ENCODE measurements around the gene INKA2. TPM values are rescaled to one million over a fixed set of nuclear protein-coding genes. Genes with fewer than 3 reads are reported as not detected.

The INKA2 gene
- total and polyA plus RNA-seq, 4 donors, result 1.3 to 14.8 (median 11.7) TPM; not detected in 1

GRCh38 chr1:111737216-111738132 lies 1.7 kb downstream of the INKA2 start:
- WGBS, 2 donors, result 63% methylated on average over 8 of the region's 8 CpGs
- no peak for DNase-seq
- Histone ChIP-seq H3K27ac (ENCODE audit: low read depth in 1 of 2, low read length in 2 of 2) (no peak overlapping the region), H3K36me3 (ENCODE audit: control insufficient read depth in 1 of 2, insufficient read depth in 2 of 2, low read length in 1 of 2) (no peaks in the 10 kb centered on the region), H3K27me3 (ENCODE audit: control insufficient read depth in 1 of 2, insufficient read depth in 2 of 2, low read length in 1 of 2) (no peaks in the 10 kb centered on the region), H3K9me3 (ENCODE audit: control insufficient read depth, low read length) (no peaks in the 10 kb centered on the region), H3K4me1 (ENCODE audit: control insufficient read depth in 1 of 2, insufficient read depth in 2 of 2, low read length in 2 of 2) (no peaks in the 10 kb centered on the region), H3K4me3 (ENCODE audit: low read length in 2 of 2) (no peak overlapping the region)
- no peak for ATAC-seq (ENCODE audit: low FRiP score)
- intact Hi-C loops (cut with DNase I), result loop anchor here in 1 of 2 donors (1.0 kb wide), 1 partner anchor 116 kb away; no protein-coding TSS in a partner anchor

GRCh38 chr1:111736548-111737215 lies 2.5 kb downstream of the INKA2 start:
- no peaks in the 10 kb centered on the region for H3K27me3 ChIP-seq (ENCODE audit: control insufficient read depth in 1 of 2, insufficient read depth in 2 of 2, low read length in 1 of 2)
- no peak overlapping the region for H3K4me3 ChIP-seq (ENCODE audit: low read length in 2 of 2)
- no peak overlapping the region for H3K27ac ChIP-seq (ENCODE audit: low read depth in 1 of 2, low read length in 2 of 2)
- intact Hi-C loops (cut with DNase I), result no loop called here
- no peaks in the 10 kb centered on the region for H3K9me3 ChIP-seq (ENCODE audit: control insufficient read depth, low read length)
- no peak for ATAC-seq (ENCODE audit: low FRiP score)
- DNase-seq, result peak in 1 of 2 donors; percentile 60
- H3K36me3 ChIP-seq (ENCODE audit: control insufficient read depth in 1 of 2, insufficient read depth in 2 of 2, low read length in 1 of 2), result no peaks in the 10 kb centered on the region
- WGBS, 2 donors, result 57 to 71% methylated on average over 4 of the region's 4 CpGs
- no peaks in the 10 kb centered on the region for H3K4me1 ChIP-seq (ENCODE audit: control insufficient read depth in 1 of 2, insufficient read depth in 2 of 2, low read length in 2 of 2)

- Histone ChIP-seq H3K27me3 (ENCODE audit: control insufficient read depth in 1 of 2, insufficient read depth in 2 of 2, low read length in 1 of 2) (no peaks in the 10 kb centered on the region), H3K9me3 (ENCODE audit: control insufficient read depth, low read length) (no peaks in the 10 kb centered on the region), H3K36me3 (ENCODE audit: control insufficient read depth in 1 of 2, insufficient read depth in 2 of 2, low read length in 1 of 2) (no peaks in the 10 kb centered on the region), H3K4me1 (ENCODE audit: control insufficient read depth in 1 of 2, insufficient read depth in 2 of 2, low read length in 2 of 2) (no peaks in the 10 kb centered on the region), H3K4me3 (ENCODE audit: low read length in 2 of 2) (no peak overlapping the region), H3K27ac (ENCODE audit: low read depth in 1 of 2, low read length in 2 of 2) (no peak overlapping the region)
- ATAC-seq (ENCODE audit: low FRiP score) (no peak), DNase-seq (no peak)
- 95% methylated on average over 8 of the region's 8 CpGs for WGBS, 2 donors
- intact Hi-C loops (cut with DNase I), result no loop called here
Observed at GRCh38 chr1:111735858-111736544, 3.2 kb downstream of the INKA2 start.

GRCh38 chr1:111735321-111735720 lies 3.9 kb downstream of the INKA2 start:
- no peaks in the 10 kb centered on the region for H3K9me3 ChIP-seq (ENCODE audit: control insufficient read depth, low read length)
- no peaks in the 10 kb centered on the region for H3K27me3 ChIP-seq (ENCODE audit: control insufficient read depth in 1 of 2, insufficient read depth in 2 of 2, low read length in 1 of 2)
- H3K36me3 ChIP-seq (ENCODE audit: control insufficient read depth in 1 of 2, insufficient read depth in 2 of 2, low read length in 1 of 2), result no peaks in the 10 kb centered on the region
- no peak for ATAC-seq (ENCODE audit: low FRiP score)
- intact Hi-C loops (cut with DNase I), result no loop called here
- H3K27ac ChIP-seq (ENCODE audit: low read depth in 1 of 2, low read length in 2 of 2), result no peak overlapping the region
- no peaks in the 10 kb centered on the region for H3K4me1 ChIP-seq (ENCODE audit: control insufficient read depth in 1 of 2, insufficient read depth in 2 of 2, low read length in 2 of 2)
- 92 to 94% methylated on average over 4 of the region's 4 CpGs for WGBS, 2 donors
- DNase-seq, result no peak
- H3K4me3 ChIP-seq (ENCODE audit: low read length in 2 of 2), result no peak overlapping the region

- no peaks in the 10 kb centered on the region for H3K9me3 ChIP-seq (ENCODE audit: control insufficient read depth, low read length)
- 91 to 96% methylated on average over 3 of the region's 3 CpGs for WGBS, 2 donors
- intact Hi-C loops (cut with DNase I), result no loop called here
- H3K4me1 ChIP-seq (ENCODE audit: control insufficient read depth in 1 of 2, insufficient read depth in 2 of 2, low read length in 2 of 2), result no peaks in the 10 kb centered on the region
- H3K36me3 ChIP-seq (ENCODE audit: control insufficient read depth in 1 of 2, insufficient read depth in 2 of 2, low read length in 1 of 2), result no peaks in the 10 kb centered on the region
- H3K27me3 ChIP-seq (ENCODE audit: control insufficient read depth in 1 of 2, insufficient read depth in 2 of 2, low read length in 1 of 2), result no peaks in the 10 kb centered on the region
- H3K27ac ChIP-seq (ENCODE audit: low read depth in 1 of 2, low read length in 2 of 2), result no peak overlapping the region
- H3K4me3 ChIP-seq (ENCODE audit: low read length in 2 of 2), result no peak overlapping the region
- no peak for DNase-seq
- ATAC-seq (ENCODE audit: low FRiP score), result no peak
Observed at GRCh38 chr1:111734856-111735255, 4.3 kb downstream of the INKA2 start.

- DNase-seq, result no peak
- Histone ChIP-seq H3K4me3 (ENCODE audit: low read length in 2 of 2) (no peak overlapping the region), H3K36me3 (ENCODE audit: control insufficient read depth in 1 of 2, insufficient read depth in 2 of 2, low read length in 1 of 2) (no peaks in the 10 kb centered on the region), H3K27ac (ENCODE audit: low read depth in 1 of 2, low read length in 2 of 2) (no peak overlapping the region), H3K27me3 (ENCODE audit: control insufficient read depth in 1 of 2, insufficient read depth in 2 of 2, low read length in 1 of 2) (no peaks in the 10 kb centered on the region), H3K4me1 (ENCODE audit: control insufficient read depth in 1 of 2, insufficient read depth in 2 of 2, low read length in 2 of 2) (no peaks in the 10 kb centered on the region), H3K9me3 (ENCODE audit: control insufficient read depth, low read length) (no peaks in the 10 kb centered on the region)
- no peak for ATAC-seq (ENCODE audit: low FRiP score)
- intact Hi-C loops (cut with DNase I), result no loop called here
- WGBS, 2 donors, result 93 to 95% methylated on average over 3 of the region's 3 CpGs
Observed at GRCh38 chr1:111734426-111734825, 4.8 kb downstream of the INKA2 start.

- no peaks in the 10 kb centered on the region for H3K4me1 ChIP-seq (ENCODE audit: control insufficient read depth in 1 of 2, insufficient read depth in 2 of 2, low read length in 2 of 2)
- WGBS, 2 donors, result 86 to 89% methylated on average over 5 of the region's 5 CpGs
- no peak for ATAC-seq (ENCODE audit: low FRiP score)
Observed at GRCh38 chr1:111733992-111734341, 5.2 kb downstream of the INKA2 start.

GRCh38 chr1:111733183-111733991 lies 5.8 kb downstream of the INKA2 start:
- 69 to 72% methylated on average over 9 of the region's 9 CpGs for WGBS, 2 donors
- no peaks in the 10 kb centered on the region for H3K27me3 ChIP-seq (ENCODE audit: control insufficient read depth in 1 of 2, insufficient read depth in 2 of 2, low read length in 1 of 2)
- no peaks in the 10 kb centered on the region for H3K4me1 ChIP-seq (ENCODE audit: control insufficient read depth in 1 of 2, insufficient read depth in 2 of 2, low read length in 2 of 2)
- H3K4me3 ChIP-seq (ENCODE audit: low read length in 2 of 2), result no peak overlapping the region
- intact Hi-C loops (cut with DNase I), result no loop called here
- no peaks in the 10 kb centered on the region for H3K9me3 ChIP-seq (ENCODE audit: control insufficient read depth, low read length)
- H3K27ac ChIP-seq (ENCODE audit: low read depth in 1 of 2, low read length in 2 of 2), result no peak overlapping the region
- H3K36me3 ChIP-seq (ENCODE audit: control insufficient read depth in 1 of 2, insufficient read depth in 2 of 2, low read length in 1 of 2), result no peaks in the 10 kb centered on the region
- ATAC-seq (ENCODE audit: low FRiP score) (peak; percentile 42), DNase-seq (peak; percentile 73 to 77)

More at GRCh38 chr1:111733992-111734341, 5.2 kb downstream of the INKA2 start:
- no peak for DNase-seq
- Histone ChIP-seq H3K36me3 (ENCODE audit: control insufficient read depth in 1 of 2, insufficient read depth in 2 of 2, low read length in 1 of 2) (no peaks in the 10 kb centered on the region), H3K9me3 (ENCODE audit: control insufficient read depth, low read length) (no peaks in the 10 kb centered on the region), H3K27me3 (ENCODE audit: control insufficient read depth in 1 of 2, insufficient read depth in 2 of 2, low read length in 1 of 2) (no peaks in the 10 kb centered on the region), H3K27ac (ENCODE audit: low read depth in 1 of 2, low read length in 2 of 2) (no peak overlapping the region), H3K4me3 (ENCODE audit: low read length in 2 of 2) (no peak overlapping the region)
- intact Hi-C loops (cut with DNase I), result no loop called here
